HG03575 (cell line): Measurements from ENCODE around the gene SNRNP70.

ENCODE experiments used
- ATAC-seq: cut with Tn5 transposase; IDR thresholded peaks from one replicate; pipeline ENCODE4 v1.9.1; 2021; ENCODE audit not compliant: unreplicated experiment, insufficient number of reproducible peaks, low FRiP score; ENCODE audit errors: extremely low read depth

SNRNP70 gene

DNA sequence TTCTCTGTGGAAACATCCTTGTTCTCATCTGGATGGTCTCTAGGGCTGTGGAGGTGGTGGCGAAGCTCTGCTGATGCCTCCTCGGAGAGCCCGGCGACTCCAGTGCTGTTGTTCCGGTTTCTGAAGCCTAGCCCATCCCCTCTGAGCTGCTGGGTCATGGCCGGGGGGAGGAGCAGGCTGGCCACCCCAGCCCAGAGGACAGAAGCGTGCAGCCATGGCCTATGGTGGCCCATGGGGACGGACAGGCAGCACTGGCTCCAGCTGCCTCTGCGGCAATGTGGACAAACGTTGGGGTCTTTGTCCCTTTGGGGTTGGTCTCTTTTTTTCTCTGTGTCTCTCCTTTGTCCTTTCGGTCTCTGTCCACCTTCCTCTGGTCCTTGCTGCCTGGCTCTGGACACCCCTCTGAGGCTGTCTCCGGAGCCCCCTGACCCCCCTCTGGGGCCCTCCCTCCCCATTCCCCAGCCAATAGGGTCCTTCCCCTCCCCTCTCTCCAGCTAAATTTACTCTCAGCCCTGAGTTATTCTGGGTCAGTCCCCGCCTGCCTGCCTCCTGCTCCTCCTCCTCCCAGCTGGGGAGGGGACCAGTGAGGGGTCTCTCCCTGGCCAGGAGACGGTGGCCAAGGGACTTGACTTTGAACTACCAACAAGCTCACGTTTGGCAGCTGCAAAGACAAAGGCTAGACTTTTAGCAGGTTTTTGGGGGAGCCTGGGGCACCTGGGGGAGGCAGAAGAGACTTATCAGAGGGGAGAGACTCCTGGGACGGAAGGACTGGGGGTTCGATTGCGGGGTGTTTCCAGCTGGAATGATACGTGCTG is 70.0 kb downstream of the SNRNP70 start, which contains the start of gene HRC:
HRC (minus strand) TSS at position 392 of the 815 bp plus-strand sequence; CDS start at position 233, 159 bp downstream.
- no peak for ATAC-seq

GRCh38 chr19:49155820-49156346 is 70.6 kb downstream of the SNRNP70 start:
- no peak for ATAC-seq

DNA sequence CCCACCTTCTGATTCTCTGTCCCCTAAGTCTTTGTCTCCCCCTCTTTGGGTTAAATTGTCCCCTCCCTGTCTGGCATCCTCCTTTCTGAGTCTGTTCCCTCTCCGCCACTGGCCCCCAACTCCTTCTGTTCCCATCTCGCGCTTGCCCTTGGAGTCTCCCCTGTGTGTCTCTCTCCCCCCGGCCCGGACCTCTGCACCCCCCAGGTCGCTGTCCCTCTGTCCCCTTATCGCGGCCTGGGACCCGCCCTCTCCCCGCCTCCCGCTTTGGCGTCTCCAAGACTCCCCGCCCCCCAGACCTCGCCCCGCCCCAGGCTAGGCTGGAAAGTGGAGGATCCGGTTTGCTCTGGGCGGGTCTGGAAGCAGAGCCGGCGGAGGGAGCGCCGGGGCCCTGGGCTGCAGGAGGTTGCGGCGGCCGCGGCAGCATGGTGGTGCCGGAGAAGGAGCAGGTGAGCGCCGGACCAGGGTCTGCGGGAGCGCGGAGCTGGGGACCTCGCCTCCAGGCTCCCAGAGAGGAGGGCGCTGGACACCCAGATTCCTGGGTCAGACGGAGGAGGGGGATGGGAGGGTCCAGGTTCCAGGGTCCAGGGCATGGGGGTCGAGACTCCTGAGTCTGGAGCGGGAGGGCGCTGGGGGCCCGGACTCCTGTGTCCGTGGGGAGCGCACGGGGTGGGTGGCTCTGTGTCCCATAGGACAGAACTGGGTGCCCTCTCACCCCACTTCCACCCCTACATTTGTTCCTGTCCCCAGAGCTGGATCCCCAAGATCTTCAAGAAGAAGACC is 72.4 kb downstream of the SNRNP70 start, which contains the start of gene TRPM4:
TRPM4 (plus strand) TSS at position 348 of the 780 bp plus-strand sequence; CDS start at position 423, 75 bp downstream.
- no peak for ATAC-seq
